Stimulated activated CD4-positive, alpha-beta T cell treated with anti-CD3 and anti-CD28 coated beads, Interleukin-12 subunit alpha, Interleukin-12 subunit beta, amount 100 ng/mL, for 24 hours (primary cell): ENCODE measurements around the gene CAB39L.
"Not testable (repeated sequence)": the region's sequence is repeated elsewhere in the genome, so short reads cannot be mapped to it uniquely, and the experiment has no call there.

Experiments
- DNase-seq, 2 experiments: peaks; one replicate each; pipeline ENCODE4 v3.0.0-alpha.2; 2020; ENCODE audit warnings: low read depth in 2 of 2

Gene CAB39L

DNA sequence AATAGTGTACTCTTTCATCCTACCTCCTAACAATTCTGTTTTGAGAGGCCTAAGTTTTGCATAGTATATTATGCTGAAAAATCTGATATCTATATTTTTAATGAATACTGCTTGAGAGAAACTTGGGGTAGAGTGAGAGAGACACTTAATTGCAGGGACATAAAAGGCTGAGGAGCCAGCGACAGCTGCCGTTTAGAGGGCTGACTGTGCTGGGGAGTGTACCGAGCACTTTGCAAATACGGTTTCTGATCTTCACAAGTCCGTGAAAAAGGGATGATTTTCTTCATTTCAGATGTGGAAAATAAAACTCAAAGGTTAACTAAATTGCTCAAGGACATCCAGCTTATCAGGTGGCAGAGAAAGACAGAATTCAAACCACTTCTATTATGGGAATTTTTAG lies 97.4 kb downstream of the CAB39L start:
- no peak for DNase-seq

DNA sequence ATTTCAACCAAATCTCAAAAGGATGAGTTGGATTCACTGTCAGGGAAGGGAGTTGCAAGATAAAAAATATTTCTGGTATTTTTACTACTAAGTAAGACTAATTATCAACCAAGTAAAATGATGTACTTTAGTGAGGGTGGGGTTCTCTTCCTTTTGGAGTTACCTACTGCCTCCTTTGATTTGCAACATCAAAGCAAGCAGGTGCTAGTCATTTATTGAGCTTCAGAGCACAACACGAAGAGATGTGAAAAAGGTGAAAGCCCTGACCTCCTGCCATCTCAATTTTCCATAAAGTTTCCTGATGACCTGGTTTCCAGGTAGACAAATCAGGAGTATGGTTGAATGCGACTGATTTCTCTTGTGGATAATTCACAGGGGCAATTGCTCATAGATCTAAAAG lies 100.1 kb downstream of the CAB39L start:
- DNase-seq = no peak

GRCh38 chr13:49343255-49343654 lies 100.6 kb downstream of the CAB39L start:
- DNase-seq = no peak

DNA sequence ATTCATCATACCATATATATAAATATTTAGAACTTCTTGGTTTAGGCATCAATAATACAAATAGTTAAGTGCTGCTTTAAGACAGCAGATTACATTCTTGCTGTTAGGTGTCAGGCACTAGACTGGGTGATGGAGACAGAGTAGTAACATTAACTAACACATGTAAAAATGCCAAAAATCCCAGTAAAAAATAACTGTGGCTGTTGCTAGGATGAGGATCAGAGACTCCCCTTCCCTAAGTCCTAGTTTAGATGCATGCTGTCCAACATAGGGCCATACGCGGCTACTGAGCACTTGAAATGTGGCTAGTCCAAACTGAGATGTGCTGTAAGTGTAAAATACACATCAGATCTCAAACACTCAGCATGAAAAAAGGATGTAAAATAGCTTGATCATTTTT lies 101.4 kb downstream of the CAB39L start:
- DNase-seq = no peak

DNA sequence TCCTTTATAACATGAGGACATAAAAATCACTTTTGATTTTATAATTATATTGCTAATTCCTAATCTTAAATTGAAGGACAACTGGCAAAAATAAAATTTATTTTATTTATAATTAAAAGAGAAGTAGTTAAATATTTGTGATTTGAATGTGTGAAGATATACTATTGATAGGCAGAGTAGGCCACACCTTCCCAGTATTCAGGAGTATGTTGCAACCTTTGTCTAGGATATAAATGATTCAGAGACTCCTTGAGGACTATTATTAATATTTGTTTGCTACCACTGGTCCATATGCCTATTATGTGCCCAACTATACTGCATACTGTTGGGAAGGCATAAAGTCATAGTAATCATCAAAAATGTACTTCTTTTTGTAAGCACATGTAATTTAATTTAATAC lies 101.9 kb downstream of the CAB39L start:
- no peak for DNase-seq

- DNase-seq = no peak
Measured at GRCh38 chr13:49341517-49341916, 102.3 kb downstream of the CAB39L start.

DNA sequence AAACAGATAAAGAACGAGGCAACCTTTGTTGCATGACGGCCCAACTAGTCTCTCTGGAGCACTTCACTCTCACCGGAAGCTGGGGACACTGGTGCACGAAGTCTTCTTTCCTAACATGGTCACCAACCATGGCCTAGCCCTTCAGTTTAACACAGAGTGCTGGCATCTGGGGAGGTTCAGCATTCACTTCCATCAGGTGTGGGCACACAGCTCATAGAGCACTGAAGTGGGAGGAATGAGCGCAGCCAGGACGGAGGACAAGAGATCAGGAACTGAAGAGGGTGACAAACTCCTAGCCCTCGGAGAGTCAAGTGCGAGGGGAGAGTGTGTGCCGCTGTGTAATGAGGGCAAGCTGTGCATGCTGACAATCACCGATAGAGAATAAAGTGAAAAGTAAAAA lies 103.7 kb downstream of the CAB39L start:
- DNase-seq = no peak

GRCh38 chr13:49336655-49337054 lies 107.2 kb downstream of the CAB39L start:
- no peak for DNase-seq

GRCh38 chr13:49330546-49330864 lies 113.4 kb downstream of the CAB39L start:
- DNase-seq = no peak

- no peak for DNase-seq
Measured at GRCh38 chr13:49329831-49330545, 113.9 kb downstream of the CAB39L start.

DNA sequence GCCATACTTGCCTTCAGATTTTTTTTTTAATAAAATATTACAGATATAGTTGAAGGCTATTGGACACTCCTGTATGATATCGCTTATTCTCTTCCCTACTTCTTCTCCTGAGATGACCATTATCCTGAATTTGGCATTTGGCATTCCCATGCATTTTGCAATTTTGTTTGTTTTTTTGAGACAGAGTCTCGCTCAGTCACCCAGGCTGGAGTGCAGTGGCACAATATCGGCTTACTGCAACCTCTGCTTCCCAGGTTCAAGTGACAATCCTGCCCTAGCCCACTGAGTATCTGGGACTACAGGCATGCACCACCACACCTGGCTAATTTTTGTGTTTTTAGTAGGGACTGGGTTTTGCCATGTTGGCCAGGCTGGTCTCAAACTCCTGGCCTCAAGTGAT lies 116.7 kb downstream of the CAB39L start:
- DNase-seq = not testable (repeated sequence)

GRCh38 chr13:49326222-49326917 lies 117.5 kb downstream of the CAB39L start:
- no peak for DNase-seq

- DNase-seq = no peak
Measured at GRCh38 chr13:49323344-49323743, 120.5 kb downstream of the CAB39L start.

- DNase-seq = no peak
Measured at GRCh38 chr13:49322702-49323101, 121.2 kb downstream of the CAB39L start.

GRCh38 chr13:49320975-49321374 lies 122.9 kb downstream of the CAB39L start:
- DNase-seq = no peak

GRCh38 chr13:49319951-49320350 lies 123.9 kb downstream of the CAB39L start:
- DNase-seq = no peak

DNA sequence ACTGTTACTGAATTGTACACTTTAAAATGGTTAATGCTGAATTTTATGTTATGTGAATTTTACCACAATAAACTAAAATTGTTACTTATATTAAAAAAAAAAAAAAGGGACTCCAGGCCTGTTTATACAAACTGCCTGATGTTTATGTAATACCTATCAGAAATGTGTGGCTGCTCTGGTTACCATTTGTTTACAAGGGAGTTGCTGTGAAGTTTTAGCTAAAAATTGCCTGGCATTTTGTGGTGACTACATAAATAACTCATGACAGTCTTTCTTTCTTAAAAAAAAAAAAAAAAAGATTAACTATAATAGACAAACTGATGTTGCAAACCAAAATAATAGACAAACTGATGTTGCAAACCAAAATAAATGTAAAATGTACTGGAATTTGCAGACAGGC lies 124.3 kb downstream of the CAB39L start:
- DNase-seq = no peak

- no peak for DNase-seq
Measured at GRCh38 chr13:49315756-49316482, 127.9 kb downstream of the CAB39L start.

DNA sequence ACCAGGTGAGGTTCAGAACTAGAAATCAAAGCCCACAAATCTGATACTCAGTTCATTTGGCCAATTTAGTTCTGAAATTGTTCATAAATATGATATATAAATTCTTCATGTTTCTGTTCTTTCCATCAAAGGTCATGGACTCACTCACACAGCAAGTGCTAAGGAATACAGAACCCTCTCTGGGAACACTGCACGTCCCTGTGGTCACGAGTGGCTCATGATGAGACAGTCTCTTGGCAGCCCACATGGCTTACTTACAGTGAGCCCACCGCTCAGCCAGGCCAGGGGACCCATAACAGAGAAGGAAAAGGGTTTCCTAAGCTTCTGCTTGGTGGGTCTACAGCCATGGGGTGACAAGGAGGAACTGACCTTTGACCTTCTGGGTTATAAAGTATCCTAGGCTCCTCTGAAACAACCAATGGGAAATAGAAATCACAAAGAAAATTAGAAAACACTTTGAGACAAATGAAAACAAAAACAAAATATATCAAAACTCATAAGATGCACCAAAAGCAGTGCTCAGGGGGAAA lies 128.8 kb downstream of the CAB39L start:
- DNase-seq = no peak

- no peak for DNase-seq
Measured at GRCh38 chr13:49314344-49314882, 129.5 kb downstream of the CAB39L start.

DNA sequence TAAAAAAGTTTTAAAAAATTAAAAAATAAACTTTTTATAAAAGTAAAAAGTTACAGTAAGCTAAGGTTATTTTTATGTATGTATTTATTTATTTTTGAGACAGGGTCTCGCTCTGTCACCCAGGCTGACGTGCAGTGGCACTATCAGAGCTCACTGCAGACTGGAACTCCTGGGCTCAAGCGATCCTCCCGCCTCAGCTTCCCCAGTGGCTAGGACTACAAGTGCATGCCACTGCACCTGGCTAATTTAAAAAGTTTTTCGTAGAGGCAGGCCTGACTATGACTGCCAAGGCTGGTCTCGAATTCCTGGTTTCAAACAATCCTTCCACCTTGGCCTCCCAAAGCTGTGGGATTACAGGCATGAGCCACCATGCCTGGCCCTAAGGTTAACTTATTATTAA lies 132.0 kb downstream of the CAB39L start:
- no peak for DNase-seq

DNA sequence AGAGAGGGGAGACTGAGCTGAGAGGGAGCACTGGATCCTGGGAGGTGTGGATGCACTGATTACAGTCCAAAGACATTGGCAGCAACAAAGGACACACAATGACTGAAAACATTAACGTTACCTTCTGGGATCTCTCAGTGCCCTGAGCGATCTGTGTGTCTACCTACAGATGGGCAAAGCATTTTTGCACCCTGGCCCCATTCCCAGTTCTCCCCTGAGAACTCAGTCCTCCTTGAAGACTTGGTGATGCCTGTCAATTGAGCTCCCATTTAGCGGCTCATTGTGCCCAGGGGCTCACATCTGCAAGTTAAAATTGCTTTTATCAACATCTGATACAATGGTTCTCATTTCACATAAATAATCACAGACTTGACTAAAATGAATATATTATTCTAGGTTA lies 133.6 kb downstream of the CAB39L start:
- no peak for DNase-seq
